ENCODE measurements around the gene MYF5. TPM values are rescaled to one million over a fixed set of nuclear protein-coding genes. Genes with fewer than 3 reads are reported as not detected.

Gene MYF5
- total and polyA plus RNA-seq, 2 donors (not counting 3 experiments of a cell fraction or from before 2014, with no cell fraction given) = not detected

- no peaks in the 10 kb centered on the region for H3K27me3 ChIP-seq (ENCODE audit: control insufficient read depth in 2 of 2, insufficient read depth in 2 of 2, low read length in 2 of 2)
- no peaks in the 10 kb centered on the region for H3K9me3 ChIP-seq (replicated peaks; ENCODE audit: control insufficient read depth, insufficient read depth, low read length)
- no TSS peak for BruUV-seq (replicated peaks)
- no peak overlapping the region for H3K4me3 ChIP-seq (replicated peaks in 1 of 3; ENCODE audit: insufficient read depth in 1 of 3, low read depth in 1 of 3, low read length in 3 of 3)
- POLR2A ChIA-PET = no interaction called here
- CTCF ChIA-PET = interaction anchor here (0.9 kb wide), 1 partner anchor 10 kb away, joined by 3 read pairs; no protein-coding TSS in a partner anchor
- no peak overlapping the region for H2AFZ ChIP-seq (ENCODE audit: low read depth, low read length)
- dilution Hi-C loops (cut with MboI; ENCODE audit: extremely low pct_ligation_motif_present, low sequenced_read_pairs) = no loop called here
- no peak for FAIRE-seq
- H3K27ac ChIP-seq (ENCODE audit: insufficient read depth, low read depth, low read length) = no peak overlapping the region
- TF ChIP-seq GATA2 (IDR thresholded peaks at IDR 0.05; ENCODE audit: insufficient read depth, insufficient read length, low read depth, low read length) (no peak), MYC (IDR thresholded peaks at IDR 0.05; ENCODE audit: low read depth, low read length) (no peak), MAX (IDR thresholded peaks at IDR 0.05; ENCODE audit: insufficient read depth, insufficient read length) (no peak), FOS (IDR thresholded peaks at IDR 0.05; ENCODE audit: borderline replicate concordance, insufficient read depth, low read length) (no peak)
- TF ChIP-seq, protein P1, sequence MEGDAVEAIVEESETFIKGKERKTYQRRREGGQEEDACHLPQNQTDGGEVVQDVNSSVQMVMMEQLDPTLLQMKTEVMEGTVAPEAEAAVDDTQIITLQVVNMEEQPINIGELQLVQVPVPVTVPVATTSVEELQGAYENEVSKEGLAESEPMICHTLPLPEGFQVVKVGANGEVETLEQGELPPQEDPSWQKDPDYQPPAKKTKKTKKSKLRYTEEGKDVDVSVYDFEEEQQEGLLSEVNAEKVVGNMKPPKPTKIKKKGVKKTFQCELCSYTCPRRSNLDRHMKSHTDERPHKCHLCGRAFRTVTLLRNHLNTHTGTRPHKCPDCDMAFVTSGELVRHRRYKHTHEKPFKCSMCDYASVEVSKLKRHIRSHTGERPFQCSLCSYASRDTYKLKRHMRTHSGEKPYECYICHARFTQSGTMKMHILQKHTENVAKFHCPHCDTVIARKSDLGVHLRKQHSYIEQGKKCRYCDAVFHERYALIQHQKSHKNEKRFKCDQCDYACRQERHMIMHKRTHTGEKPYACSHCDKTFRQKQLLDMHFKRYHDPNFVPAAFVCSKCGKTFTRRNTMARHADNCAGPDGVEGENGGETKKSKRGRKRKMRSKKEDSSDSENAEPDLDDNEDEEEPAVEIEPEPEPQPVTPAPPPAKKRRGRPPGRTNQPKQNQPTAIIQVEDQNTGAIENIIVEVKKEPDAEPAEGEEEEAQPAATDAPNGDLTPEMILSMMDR (IDR thresholded peaks at IDR 0.05; ENCODE audit: extremely low read depth in 1 of 2, insufficient read depth in 1 of 2, low read depth in 1 of 2, low read length in 2 of 2) = no peak
- no peaks in the 10 kb centered on the region for H3K36me3 ChIP-seq (ENCODE audit: control insufficient read depth in 2 of 2, extremely low read depth in 1 of 2, insufficient read depth in 2 of 2, low read length in 2 of 2)
- intact Hi-C loops (cut with micrococcal nuclease) = no loop called here
- no peaks in the 10 kb centered on the region for H3K79me2 ChIP-seq (ENCODE audit: control insufficient read depth, insufficient read depth, low read length)
- no peak for DNase-seq (ENCODE audit: low read depth, low spot score)
- H3K4me1 ChIP-seq (ENCODE audit: control insufficient read depth, extremely low read depth, insufficient read depth, low read length) = no peaks in the 10 kb centered on the region
- no peaks in the 10 kb centered on the region for H3K9me1 ChIP-seq (replicated peaks; ENCODE audit: control insufficient read depth, extremely low read depth, insufficient read depth, low read length)
- no peak overlapping the region for H3K9ac ChIP-seq (replicated peaks; ENCODE audit: extremely low read depth, insufficient read depth, low read length)
- H3K4me2 ChIP-seq (ENCODE audit: insufficient read depth, low read length) = no peak overlapping the region
- no peaks in the 10 kb centered on the region for H4K20me1 ChIP-seq (replicated peaks; ENCODE audit: control insufficient read depth, extremely low read depth, insufficient read depth, low read length)
Observed at GRCh38 chr12:80681287-80681686, 35.4 kb upstream of the MYF5 start.

DNA sequence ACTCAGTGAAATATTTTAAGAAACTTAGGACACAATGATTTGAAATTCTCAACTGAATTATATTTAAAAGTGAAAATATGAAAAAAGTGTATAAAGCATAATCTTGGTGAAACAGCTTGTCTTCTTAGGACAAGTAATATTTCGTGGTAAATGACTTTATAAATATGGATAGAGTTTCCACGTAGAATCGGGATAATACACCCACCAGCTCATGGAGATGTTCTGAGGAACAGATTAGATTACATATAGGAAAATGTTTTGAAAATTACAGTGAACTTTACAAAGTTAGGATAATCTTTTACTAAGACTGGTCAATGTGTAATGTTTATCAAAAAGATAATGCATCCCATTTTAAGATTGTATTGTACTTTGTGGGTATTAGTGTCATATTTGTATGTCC, 34.9 kb upstream of the MYF5 start:
- TF ChIP-seq JUN (IDR thresholded peaks at IDR 0.05; ENCODE audit: borderline replicate concordance, insufficient read depth, insufficient read length, low read depth) (no peak), EZH2 (IDR thresholded peaks at IDR 0.05; ENCODE audit: borderline replicate concordance, low read depth, low read length, severe bottlenecking) (no peak), POLR2A (IDR thresholded peaks at IDR 0.05; ENCODE audit: low read depth, low read length) (no peak), FOS (IDR thresholded peaks at IDR 0.05; ENCODE audit: borderline replicate concordance, insufficient read depth, low read length) (no peak), MYC (IDR thresholded peaks at IDR 0.05; ENCODE audit: low read depth, low read length) (no peak), MAX (IDR thresholded peaks at IDR 0.05; ENCODE audit: insufficient read depth, insufficient read length) (no peak), POLR2AphosphoS5 (IDR thresholded peaks at IDR 0.05; ENCODE audit: insufficient read depth, low read depth, low read length) (no peak)
- Histone ChIP-seq H3K9me1 (replicated peaks; ENCODE audit: control insufficient read depth, extremely low read depth, insufficient read depth, low read length) (no peaks in the 10 kb centered on the region), H3K27me3 (ENCODE audit: control insufficient read depth in 2 of 2, insufficient read depth in 2 of 2, low read length in 2 of 2) (no peaks in the 10 kb centered on the region), H3K4me1 (ENCODE audit: control insufficient read depth, extremely low read depth, insufficient read depth, low read length) (no peaks in the 10 kb centered on the region), H3K9ac (replicated peaks; ENCODE audit: extremely low read depth, insufficient read depth, low read length) (no peak overlapping the region), H3K79me2 (ENCODE audit: control insufficient read depth, insufficient read depth, low read length) (no peaks in the 10 kb centered on the region), H3K9me3 (replicated peaks; ENCODE audit: control insufficient read depth, insufficient read depth, low read length) (no peaks in the 10 kb centered on the region), H3K4me3 (replicated peaks in 1 of 3; ENCODE audit: insufficient read depth in 1 of 3, low read depth in 1 of 3, low read length in 3 of 3) (no peak overlapping the region), H2AFZ (ENCODE audit: low read depth, low read length) (no peak overlapping the region), H3K4me2 (ENCODE audit: insufficient read depth, low read length) (no peak overlapping the region), H3K27ac (ENCODE audit: insufficient read depth, low read depth, low read length) (no peak overlapping the region), H4K20me1 (replicated peaks; ENCODE audit: control insufficient read depth, extremely low read depth, insufficient read depth, low read length) (no peaks in the 10 kb centered on the region), H3K36me3 (ENCODE audit: control insufficient read depth in 2 of 2, extremely low read depth in 1 of 2, insufficient read depth in 2 of 2, low read length in 2 of 2) (no peaks in the 10 kb centered on the region)
- dilution Hi-C loops (cut with MboI; ENCODE audit: extremely low pct_ligation_motif_present, low sequenced_read_pairs) = no loop called here
- FAIRE-seq = no peak
- intact Hi-C loops (cut with micrococcal nuclease) = no loop called here
- BruUV-seq (replicated peaks) = no TSS peak
- ChIA-PET POLR2A (no interaction called here), CTCF (interaction anchor here (0.9 to 1.0 kb wide), 2 partner anchors 9 to 209 kb away, joined by 3 to 4 read pairs; no protein-coding TSS in a partner anchor)
- DNase-seq (ENCODE audit: low read depth, low spot score) = no peak
